Measurements from ENCODE around the gene EFNB2. TPM values are rescaled to one million over a fixed set of nuclear protein-coding genes. Genes with fewer than 3 reads are reported as not detected.

Gene EFNB2
- total RNA-seq, 1 experiment from 2014 or later = 5.2 TPM

DNA sequence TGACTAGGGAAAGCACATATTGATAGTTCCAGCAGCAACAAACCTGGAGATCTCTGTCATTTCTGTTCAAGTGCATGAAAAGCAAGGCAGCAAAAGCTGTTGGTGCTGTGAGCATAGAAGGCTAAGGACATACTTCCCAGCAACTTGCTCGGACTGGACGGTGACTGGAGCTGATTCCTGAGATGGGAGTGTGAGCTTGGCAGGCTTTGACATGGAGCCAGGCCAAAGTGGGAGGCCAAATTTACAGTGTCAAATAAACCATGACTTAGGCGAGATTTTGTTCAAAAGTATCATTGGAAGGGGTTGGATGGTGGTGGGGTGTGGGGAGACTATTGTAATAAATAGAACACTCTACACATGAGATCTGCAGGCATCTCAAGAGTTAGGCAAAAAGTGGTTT is 38.4 kb upstream of the EFNB2 start:
- H3K27ac ChIP-seq (ENCODE audit: low read depth, low read length, poor library complexity, severe bottlenecking) = no peak overlapping the region
- H3K4me1 ChIP-seq (ENCODE audit: insufficient read depth, low read length, poor library complexity, severe bottlenecking) = peaks cover 6% of the 10 kb centered on the region
- ChIA-PET POLR2A (ENCODE audit: low non-redundant PET) (no interaction called here), CTCF (no interaction called here)
- TF ChIP-seq, protein P1, sequence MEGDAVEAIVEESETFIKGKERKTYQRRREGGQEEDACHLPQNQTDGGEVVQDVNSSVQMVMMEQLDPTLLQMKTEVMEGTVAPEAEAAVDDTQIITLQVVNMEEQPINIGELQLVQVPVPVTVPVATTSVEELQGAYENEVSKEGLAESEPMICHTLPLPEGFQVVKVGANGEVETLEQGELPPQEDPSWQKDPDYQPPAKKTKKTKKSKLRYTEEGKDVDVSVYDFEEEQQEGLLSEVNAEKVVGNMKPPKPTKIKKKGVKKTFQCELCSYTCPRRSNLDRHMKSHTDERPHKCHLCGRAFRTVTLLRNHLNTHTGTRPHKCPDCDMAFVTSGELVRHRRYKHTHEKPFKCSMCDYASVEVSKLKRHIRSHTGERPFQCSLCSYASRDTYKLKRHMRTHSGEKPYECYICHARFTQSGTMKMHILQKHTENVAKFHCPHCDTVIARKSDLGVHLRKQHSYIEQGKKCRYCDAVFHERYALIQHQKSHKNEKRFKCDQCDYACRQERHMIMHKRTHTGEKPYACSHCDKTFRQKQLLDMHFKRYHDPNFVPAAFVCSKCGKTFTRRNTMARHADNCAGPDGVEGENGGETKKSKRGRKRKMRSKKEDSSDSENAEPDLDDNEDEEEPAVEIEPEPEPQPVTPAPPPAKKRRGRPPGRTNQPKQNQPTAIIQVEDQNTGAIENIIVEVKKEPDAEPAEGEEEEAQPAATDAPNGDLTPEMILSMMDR (conservative IDR thresholded peaks at IDR 0.05; ENCODE audit: low read depth, low read length) = no peak
- TF ChIP-seq EZH2 (IDR thresholded peaks at IDR 0.05; ENCODE audit: borderline replicate concordance, low read depth, low read length, poor library complexity, severe bottlenecking) = no peak
- DNase-seq (ENCODE audit: low spot score) = no peak
- no peaks in the 10 kb centered on the region for H3K9me3 ChIP-seq (ENCODE audit: low read depth, low read length, poor library complexity, severe bottlenecking)
- no peaks in the 10 kb centered on the region for H3K27me3 ChIP-seq (replicated peaks; ENCODE audit: insufficient read depth, low read depth, low read length, poor library complexity)
- intact Hi-C loops (cut with micrococcal nuclease; ENCODE audit: unreplicated experiment) = no loop called here
- no peak overlapping the region for H3K4me3 ChIP-seq (ENCODE audit: low read depth, low read length, poor library complexity, severe bottlenecking)
- H3K36me3 ChIP-seq (ENCODE audit: insufficient read depth, low read length, poor library complexity, severe bottlenecking) = no peaks in the 10 kb centered on the region
- BruUV-seq (replicated peaks) = no TSS peak

DNA sequence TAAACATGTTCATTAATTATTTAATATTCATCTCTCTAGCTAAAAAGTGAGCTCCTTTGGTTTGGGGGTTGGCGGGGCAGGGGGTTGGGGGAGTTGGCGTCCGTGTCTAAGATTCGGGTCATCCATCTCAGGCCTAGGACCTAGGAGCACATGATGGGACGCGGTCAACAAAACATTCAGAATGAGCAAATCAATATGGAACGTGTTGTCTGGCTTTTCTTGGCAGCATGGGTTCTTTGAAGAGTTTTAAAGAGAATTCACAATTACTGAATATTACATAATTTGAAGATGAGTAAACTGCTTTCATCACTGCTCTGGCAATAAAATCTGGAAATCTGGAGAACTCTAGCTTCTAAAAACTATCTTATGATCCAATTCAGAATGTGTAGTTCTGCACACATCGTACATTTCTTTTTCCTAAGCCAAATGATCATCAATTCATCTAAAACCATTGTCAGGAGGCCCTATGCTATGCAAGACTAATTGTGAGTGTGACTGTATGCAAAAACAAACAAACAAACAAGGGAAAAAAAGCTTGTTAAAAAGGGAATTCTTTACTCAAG is 37.9 kb upstream of the EFNB2 start:
- ChIA-PET CTCF (no interaction called here), POLR2A (ENCODE audit: low non-redundant PET) (no interaction called here)
- BruUV-seq (replicated peaks) = no TSS peak
- intact Hi-C loops (cut with micrococcal nuclease; ENCODE audit: unreplicated experiment) = no loop called here
- Histone ChIP-seq H3K4me3 (ENCODE audit: low read depth, low read length, poor library complexity, severe bottlenecking) (no peak overlapping the region), H3K4me1 (ENCODE audit: insufficient read depth, low read length, poor library complexity, severe bottlenecking) (peaks cover 10% of the 10 kb centered on the region), H3K27ac (ENCODE audit: low read depth, low read length, poor library complexity, severe bottlenecking) (no peak overlapping the region), H3K27me3 (replicated peaks; ENCODE audit: insufficient read depth, low read depth, low read length, poor library complexity) (no peaks in the 10 kb centered on the region), H3K36me3 (ENCODE audit: insufficient read depth, low read length, poor library complexity, severe bottlenecking) (no peaks in the 10 kb centered on the region), H3K9me3 (ENCODE audit: low read depth, low read length, poor library complexity, severe bottlenecking) (no peaks in the 10 kb centered on the region)
- no peak for TF ChIP-seq EZH2 (IDR thresholded peaks at IDR 0.05; ENCODE audit: borderline replicate concordance, low read depth, low read length, poor library complexity, severe bottlenecking)
- TF ChIP-seq, protein P1 (conservative IDR thresholded peaks at IDR 0.05; ENCODE audit: low read depth, low read length) = no peak
- no peak for DNase-seq (ENCODE audit: low spot score)

DNA sequence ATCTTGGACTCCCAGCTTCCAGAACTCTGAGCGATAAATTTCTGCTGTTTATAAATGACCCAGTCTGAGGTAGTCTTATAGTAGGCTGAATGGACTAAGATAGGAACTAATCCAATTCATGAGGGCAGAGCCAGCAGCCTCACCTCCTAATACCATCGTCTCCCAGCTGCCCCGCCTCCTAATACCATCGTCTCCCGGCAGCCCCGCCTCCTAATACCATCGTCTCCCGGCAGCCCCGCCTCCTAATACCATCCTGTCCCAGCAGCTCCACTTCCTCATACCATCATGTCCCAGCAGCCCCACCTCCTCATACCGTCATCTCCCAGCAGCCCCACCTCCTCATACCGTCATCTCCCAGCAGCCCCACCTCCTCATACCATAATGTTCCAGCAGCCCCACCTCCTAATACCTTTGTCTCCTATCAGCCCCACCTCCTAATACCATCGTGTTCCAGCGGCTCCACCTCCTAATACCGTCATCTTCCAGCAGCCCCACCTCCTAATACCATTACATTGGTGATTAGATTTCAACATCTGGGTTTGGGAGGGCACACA is 34.9 kb upstream of the EFNB2 start:
- no peak for TF ChIP-seq EZH2 (IDR thresholded peaks at IDR 0.05; ENCODE audit: borderline replicate concordance, low read depth, low read length, poor library complexity, severe bottlenecking)
- TF ChIP-seq, protein P1 (conservative IDR thresholded peaks at IDR 0.05; ENCODE audit: low read depth, low read length) = no peak
- Histone ChIP-seq H3K4me1 (ENCODE audit: insufficient read depth, low read length, poor library complexity, severe bottlenecking) (peaks cover 18% of the 10 kb centered on the region), H3K36me3 (ENCODE audit: insufficient read depth, low read length, poor library complexity, severe bottlenecking) (no peaks in the 10 kb centered on the region), H3K27me3 (replicated peaks; ENCODE audit: insufficient read depth, low read depth, low read length, poor library complexity) (no peaks in the 10 kb centered on the region), H3K9me3 (ENCODE audit: low read depth, low read length, poor library complexity, severe bottlenecking) (no peaks in the 10 kb centered on the region), H3K27ac (ENCODE audit: low read depth, low read length, poor library complexity, severe bottlenecking) (no peak overlapping the region), H3K4me3 (ENCODE audit: low read depth, low read length, poor library complexity, severe bottlenecking) (no peak overlapping the region)
- CTCF ChIA-PET = no interaction called here
- POLR2A ChIA-PET (ENCODE audit: low non-redundant PET) = interaction anchor here (0.7 kb wide), 1 partner anchor 25 kb away, joined by 4 read pairs; no protein-coding TSS in a partner anchor
- peak; percentile 82 for DNase-seq (ENCODE audit: low spot score)
- intact Hi-C loops (cut with micrococcal nuclease; ENCODE audit: unreplicated experiment) = no loop called here
- BruUV-seq (replicated peaks) = no TSS peak
